ENCODE measurements around the gene SNX32. TPM values are rescaled to one million over a fixed set of nuclear protein-coding genes. Genes with fewer than 3 reads are reported as not detected.
A peak's percentile ranks its signal among the peaks of the same experiment; 100 is the strongest.

The SNX32 gene
- total RNA-seq, 1 experiment from 2014 or later = not detected

GRCh38 chr11:65806979-65807378 lies 26.8 kb upstream of the SNX32 start:
- Histone ChIP-seq H3K36me3 (ENCODE audit: control insufficient read depth, insufficient read depth, low read length) (no peaks in the 10 kb centered on the region), H3K4me1 (ENCODE audit: control insufficient read depth, insufficient read depth, low read length) (no peaks in the 10 kb centered on the region), H3K9me3 (ENCODE audit: control insufficient read depth, insufficient read depth, low read depth, low read length) (no peaks in the 10 kb centered on the region), H3K4me3 (ENCODE audit: low read depth in 2 of 2, low read length in 2 of 2) (no peak overlapping the region), H3K27ac (ENCODE audit: low read length) (no peak overlapping the region), H3K27me3 (ENCODE audit: control insufficient read depth, insufficient read depth, low read length) (no peaks in the 10 kb centered on the region)
- ChIA-PET POLR2A (no interaction called here), CTCF (interaction anchor here (0.7 kb wide), 2 partner anchors 25 to 98 kb away, joined by 3 to 5 read pairs; no protein-coding TSS in a partner anchor)
- no peak for TF ChIP-seq REST (IDR thresholded peaks at IDR 0.05; ENCODE audit: insufficient read depth in 1 of 2, low read depth in 2 of 2, low read length in 1 of 2)
- TF ChIP-seq SIN3A (IDR thresholded peaks at IDR 0.05; ENCODE audit: borderline replicate concordance, insufficient read depth, low read depth, low read length) = no peak
- TF ChIP-seq, protein P1, sequence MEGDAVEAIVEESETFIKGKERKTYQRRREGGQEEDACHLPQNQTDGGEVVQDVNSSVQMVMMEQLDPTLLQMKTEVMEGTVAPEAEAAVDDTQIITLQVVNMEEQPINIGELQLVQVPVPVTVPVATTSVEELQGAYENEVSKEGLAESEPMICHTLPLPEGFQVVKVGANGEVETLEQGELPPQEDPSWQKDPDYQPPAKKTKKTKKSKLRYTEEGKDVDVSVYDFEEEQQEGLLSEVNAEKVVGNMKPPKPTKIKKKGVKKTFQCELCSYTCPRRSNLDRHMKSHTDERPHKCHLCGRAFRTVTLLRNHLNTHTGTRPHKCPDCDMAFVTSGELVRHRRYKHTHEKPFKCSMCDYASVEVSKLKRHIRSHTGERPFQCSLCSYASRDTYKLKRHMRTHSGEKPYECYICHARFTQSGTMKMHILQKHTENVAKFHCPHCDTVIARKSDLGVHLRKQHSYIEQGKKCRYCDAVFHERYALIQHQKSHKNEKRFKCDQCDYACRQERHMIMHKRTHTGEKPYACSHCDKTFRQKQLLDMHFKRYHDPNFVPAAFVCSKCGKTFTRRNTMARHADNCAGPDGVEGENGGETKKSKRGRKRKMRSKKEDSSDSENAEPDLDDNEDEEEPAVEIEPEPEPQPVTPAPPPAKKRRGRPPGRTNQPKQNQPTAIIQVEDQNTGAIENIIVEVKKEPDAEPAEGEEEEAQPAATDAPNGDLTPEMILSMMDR (IDR thresholded peaks at IDR 0.05) = no peak
- no peak for TF ChIP-seq POLR2AphosphoS5 (IDR thresholded peaks at IDR 0.05; ENCODE audit: low read depth, low read length)
- no peak for TF ChIP-seq TCF7L2 (IDR thresholded peaks at IDR 0.05; ENCODE audit: low read depth, low read length)
- ATAC-seq (no peak), DNase-seq (ENCODE audit: low read depth, low spot score) (no peak)
- intact Hi-C loops (cut with micrococcal nuclease; ENCODE audit: unreplicated experiment) = no loop called here
- in situ Hi-C loops (cut with HindIII; ENCODE audit: low pct_unique_long_range_greater_than_20kb, low sequenced_read_pairs) = no loop called here
- no TSS peak for BruUV-seq (replicated peaks)

DNA sequence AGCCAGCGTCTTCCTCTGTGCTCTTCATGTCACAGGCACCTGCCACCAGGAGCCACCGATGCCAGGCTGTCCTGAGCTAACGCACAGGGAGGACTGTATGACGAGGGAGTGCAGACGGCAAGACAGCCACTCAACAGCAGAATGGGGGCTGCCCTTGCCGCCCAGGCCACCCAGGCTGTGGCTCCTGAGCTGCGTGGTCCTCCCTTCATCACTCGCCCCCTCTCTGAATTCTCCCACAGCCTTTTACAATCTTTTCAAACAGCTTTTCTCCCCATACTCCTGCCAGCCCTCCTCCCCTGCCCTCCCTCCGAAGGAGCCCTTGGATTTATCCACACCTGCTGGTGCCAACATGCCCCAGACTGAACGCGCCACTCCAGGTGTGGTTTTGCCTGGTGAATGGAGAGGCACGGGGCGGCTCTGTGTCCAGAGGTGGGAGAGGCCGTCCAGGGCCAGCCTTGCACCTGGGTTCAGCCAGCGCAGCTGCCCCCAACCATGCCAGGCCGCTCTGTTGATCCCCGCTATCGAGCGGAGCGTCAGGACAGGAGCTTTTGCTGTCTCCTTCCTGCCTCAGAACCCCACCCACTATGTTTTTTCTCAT lies 24.9 kb upstream of the SNX32 start:
- in situ Hi-C loops (cut with HindIII; ENCODE audit: low pct_unique_long_range_greater_than_20kb, low sequenced_read_pairs) = no loop called here
- TF ChIP-seq SIN3A (IDR thresholded peaks at IDR 0.05; ENCODE audit: borderline replicate concordance, insufficient read depth, low read depth, low read length) (no peak), POLR2AphosphoS5 (IDR thresholded peaks at IDR 0.05; ENCODE audit: low read depth, low read length) (no peak), TCF7L2 (IDR thresholded peaks at IDR 0.05; ENCODE audit: low read depth, low read length) (no peak), REST (IDR thresholded peaks at IDR 0.05; ENCODE audit: insufficient read depth in 1 of 2, low read depth in 2 of 2, low read length in 1 of 2) (no peak)
- TF ChIP-seq, protein P1 (IDR thresholded peaks at IDR 0.05) = no peak
- ATAC-seq = peak; percentile 42; the same call in 1 of the 2 replicates
- H3K27me3 ChIP-seq (ENCODE audit: control insufficient read depth, insufficient read depth, low read length) = no peaks in the 10 kb centered on the region
- DNase-seq (ENCODE audit: low read depth, low spot score) = no peak
- no TSS peak for BruUV-seq (replicated peaks)
- CTCF ChIA-PET = no interaction called here
- POLR2A ChIA-PET = interaction anchor here (0.5 kb wide), 1 partner anchor 426 kb away, joined by 3 read pairs; no protein-coding TSS in a partner anchor
- no peaks in the 10 kb centered on the region for H3K4me1 ChIP-seq (ENCODE audit: control insufficient read depth, insufficient read depth, low read length)
- no peaks in the 10 kb centered on the region for H3K36me3 ChIP-seq (ENCODE audit: control insufficient read depth, insufficient read depth, low read length)
- no peaks in the 10 kb centered on the region for H3K9me3 ChIP-seq (ENCODE audit: control insufficient read depth, insufficient read depth, low read depth, low read length)
- intact Hi-C loops (cut with micrococcal nuclease; ENCODE audit: unreplicated experiment) = no loop called here
- no peak overlapping the region for H3K27ac ChIP-seq (ENCODE audit: low read length)
- no peak overlapping the region for H3K4me3 ChIP-seq (ENCODE audit: low read depth in 2 of 2, low read length in 2 of 2)

Data from Panc1 (cell line).